Endodermal cell (in vitro differentiated cells): Measurements from ENCODE around the gene BBS7. TPM values are rescaled to one million over a fixed set of nuclear protein-coding genes. Genes with fewer than 3 reads are reported as not detected.

ENCODE experiments used
- DNase-seq: peaks from one replicate; pipeline ENCODE4 v3.0.0-alpha.2; 2017
- H3K27ac ChIP-seq: 2 replicates; pipeline ENCODE4 v1.5.1; 2013; ENCODE audit warnings: mild to moderate bottlenecking, low read depth, low read length, moderate library complexity
- H3K27me3 ChIP-seq: 2 replicates; pipeline ENCODE4 v1.6.1; 2013; ENCODE audit warnings: mild to moderate bottlenecking, low read length, moderate library complexity; ENCODE audit not compliant: insufficient read depth, control insufficient read depth, poor library complexity, severe bottlenecking
- H3K36me3 ChIP-seq: 2 replicates; pipeline ENCODE4 v1.7.0; 2013; ENCODE audit warnings: mild to moderate bottlenecking, low read length, moderate library complexity; ENCODE audit not compliant: control insufficient read depth, insufficient read depth
- H3K4me1 ChIP-seq: one replicate; pipeline ENCODE4 v1.7.0; 2013; ENCODE audit warnings: low read length; ENCODE audit not compliant: control insufficient read depth, insufficient read depth
- H3K4me3 ChIP-seq: 2 replicates; pipeline ENCODE4 v1.5.1; 2013; ENCODE audit warnings: mild to moderate bottlenecking, low read length, moderate library complexity
- H3K9ac ChIP-seq: 2 replicates; pipeline ENCODE4 v1.6.1; 2013; ENCODE audit warnings: mild to moderate bottlenecking, low read length, moderate library complexity; ENCODE audit not compliant: poor library complexity, severe bottlenecking; ENCODE audit errors: extremely low read depth
- H3K9me3 ChIP-seq: 2 replicates; pipeline ENCODE4 v1.6.1; 2013; ENCODE audit warnings: mild to moderate bottlenecking, low read length, moderate library complexity; ENCODE audit not compliant: control insufficient read depth
- H3K27ac Mint-ChIP-seq: 2 replicates; pipeline ENCODE4 v1.8.0; 2020; ENCODE audit warnings: mixed read lengths
- H3K27me3 Mint-ChIP-seq: 2 replicates; pipeline ENCODE4 v1.8.0; 2021; ENCODE audit warnings: mild to moderate bottlenecking, mixed read lengths; ENCODE audit not compliant: insufficient read depth
- H3K36me3 Mint-ChIP-seq: 2 replicates; pipeline ENCODE4 v1.8.0; 2020; ENCODE audit warnings: low read depth, mixed read lengths
- H3K4me1 Mint-ChIP-seq: 2 replicates; pipeline ENCODE4 v1.8.0; 2020; ENCODE audit warnings: mixed read lengths
- H3K4me3 Mint-ChIP-seq: 2 replicates; pipeline ENCODE4 v1.8.0; 2020; ENCODE audit warnings: mild to moderate bottlenecking, moderate library complexity, mixed read lengths
- H3K9me3 Mint-ChIP-seq: 2 replicates; pipeline ENCODE4 v1.8.0; 2020; ENCODE audit warnings: mild to moderate bottlenecking, mixed read lengths
- CTCF ChIP-seq: fragments of 200-600 bp; sonication (generic); conservative IDR thresholded peaks from 2 replicates; pipeline ENCODE4 v1.5.0; 2021; ENCODE audit warnings: antibody characterized with exemption, mild to moderate bottlenecking
- WGBS, 2 experiments: methylation state at CpG; one replicate each; pipeline versions ENCODE4 v1.1.5 to v1.1.7; 2013; ENCODE audit warnings: missing lambda C conversion rate in 2 of 2, mixed read lengths in 1 of 2; ENCODE audit not compliant: insufficient coverage in 1 of 2, insufficient read length in 1 of 2; 5-methylcytosine and 5-hydroxymethylcytosine counted together
- total RNA-seq, 2 donors: library from RNA; stranded (reverse); fragmentation: NEBNext Ultra II Directional in 1 of 2; extraction: Animal tissue kit (Norgen Biotek cat#: 25700) in 1 of 2; gene quantifications; 2 replicates in 1 of 2; 3 replicates in 1 of 2; pipeline ENCODE4 v1.2.1, GENCODE V29; 2021

The BBS7 gene
- total RNA-seq, 2 donors from 2014 or later = 25.0 to 31.7 TPM

- no peak for DNase-seq
- Histone ChIP-seq H3K4me1 (no peaks in the 10 kb centered on the region), H3K27ac (no peak overlapping the region), H3K9ac (no peak overlapping the region), H3K36me3 (no peaks in the 10 kb centered on the region), H3K4me3 (no peak overlapping the region), H3K27me3 (no peaks in the 10 kb centered on the region), H3K9me3 (no peaks in the 10 kb centered on the region)
- WGBS, 2 experiments = 88 to 92% methylated on average over 2 to 3 of the region's 3 CpGs
- no peaks in the 10 kb centered on the region for H3K4me1 Mint-ChIP-seq
- no peak overlapping the region for H3K4me3 Mint-ChIP-seq
- no peaks in the 10 kb centered on the region for H3K27me3 Mint-ChIP-seq
- H3K9me3 Mint-ChIP-seq = no peaks in the 10 kb centered on the region
- H3K27ac Mint-ChIP-seq = no peak overlapping the region
- H3K36me3 Mint-ChIP-seq = peaks cover under 1% of the 10 kb centered on the region
- TF ChIP-seq CTCF = no peak
Measured at GRCh38 chr4:121873604-121874003, 3.3 kb upstream of the BBS7 start.

GRCh38 chr4:121863799-121864198 is 6.5 kb downstream of the BBS7 start:
- H3K4me1 Mint-ChIP-seq = peaks cover 5% of the 10 kb centered on the region
- no peak overlapping the region for H3K27ac ChIP-seq
- 62 to 81% methylated on average over 6 to 7 of the region's 7 CpGs for WGBS, 2 experiments
- peaks cover 30% of the 10 kb centered on the region for H3K36me3 Mint-ChIP-seq
- no peak for TF ChIP-seq CTCF
- no peaks in the 10 kb centered on the region for H3K27me3 ChIP-seq
- peak; percentile 60 for DNase-seq
- H3K9ac ChIP-seq = no peak overlapping the region
- H3K4me3 Mint-ChIP-seq = no peak overlapping the region
- H3K9me3 Mint-ChIP-seq = peaks cover 4% of the 10 kb centered on the region
- H3K27me3 Mint-ChIP-seq = no peaks in the 10 kb centered on the region
- H3K9me3 ChIP-seq = peaks cover 4% of the 10 kb centered on the region
- no peak overlapping the region for H3K4me3 ChIP-seq
- H3K4me1 ChIP-seq = no peaks in the 10 kb centered on the region
- H3K36me3 ChIP-seq = peaks cover 63% of the 10 kb centered on the region
- peak overlapping the region; percentile 30 for H3K27ac Mint-ChIP-seq

- no peak for DNase-seq
- Mint-ChIP-seq H3K36me3 (peaks cover 24% of the 10 kb centered on the region), H3K27ac (no peak overlapping the region), H3K4me3 (no peak overlapping the region), H3K4me1 (peaks cover 5% of the 10 kb centered on the region), H3K27me3 (no peaks in the 10 kb centered on the region), H3K9me3 (peaks cover 1% of the 10 kb centered on the region)
- no peak for TF ChIP-seq CTCF
- H3K4me1 ChIP-seq = no peaks in the 10 kb centered on the region
- no peak overlapping the region for H3K9ac ChIP-seq
- no peaks in the 10 kb centered on the region for H3K27me3 ChIP-seq
- H3K9me3 ChIP-seq = no peaks in the 10 kb centered on the region
- H3K4me3 ChIP-seq = no peak overlapping the region
- WGBS, 2 experiments = 100% methylated on average over 2 of the region's 2 CpGs; no CpG with 5 or more reads in 1 of the 2 experiments
- H3K27ac ChIP-seq = no peak overlapping the region
- H3K36me3 ChIP-seq = peaks cover 57% of the 10 kb centered on the region
Measured at GRCh38 chr4:121861426-121861825, 8.8 kb downstream of the BBS7 start.
